Lower lobe of right lung (tissue), 2 donors: ENCODE measurements around the gene PCDH9. TPM values are rescaled to one million over a fixed set of nuclear protein-coding genes. Genes with fewer than 3 reads are reported as not detected.

Experiments
- ATAC-seq, 2 donors: fragments of 200-7000 bp; cut with Tn5 transposase; one replicate each; pipeline ENCODE4 v1.9.1; 2020 to 2022; ENCODE audit warnings: mild to moderate bottlenecking in 2 of 2, moderate library complexity in 2 of 2
- DNase-seq: peaks from one replicate; pipeline ENCODE4 v3.0.0-alpha.2; 2020
- H3K27ac ChIP-seq: fragments of 200-600 bp; one replicate; pipeline ENCODE4 v1.8.0; 2022
- H3K27me3 ChIP-seq: fragments of 200-600 bp; one replicate; pipeline ENCODE4 v1.8.0; 2022; ENCODE audit warnings: low read depth
- H3K36me3 ChIP-seq: fragments of 200-600 bp; one replicate; pipeline ENCODE4 v1.8.0; 2022; ENCODE audit warnings: mild to moderate bottlenecking
- H3K4me1 ChIP-seq: fragments of 200-600 bp; one replicate; pipeline ENCODE4 v1.8.0; 2022
- H3K4me3 ChIP-seq: fragments of 200-600 bp; one replicate; pipeline ENCODE4 v1.8.0; 2022; ENCODE audit warnings: mild to moderate bottlenecking
- H3K9me3 ChIP-seq: fragments of 200-600 bp; one replicate; pipeline ENCODE4 v1.8.0; 2022
- intact Hi-C: fragments of 100-400 bp; cut with DNase I; formaldehyde crosslinking; loops from one replicate; pipeline ENCODE4 v1.11.0; 2022
- total RNA-seq: library from RNA; stranded (reverse); fragmentation: NEBNext Ultra II Directional; extraction: Animal tissue kit (Norgen Biotek cat#: 25700); gene quantifications from one replicate; pipeline ENCODE4 v1.2.1, GENCODE V29; 2021
- TF ChIP-seq, protein P1 (sequence below): fragments of 200-600 bp; IDR thresholded peaks from one replicate; pipeline ENCODE4 v1.8.0; 2022; ENCODE audit warnings: antibody characterized with exemption, mild to moderate bottlenecking
- donor health status: DM: no; HTN: yes; CAD: no; lungs with severe emphysema.

PCDH9 gene
- total RNA-seq, 1 donor from 2014 or later: 8.9 TPM

GRCh38 chr13:66347486-66348117 lies 882.5 kb downstream of the PCDH9 start:
- Histone ChIP-seq H3K4me1 (no peaks in the 10 kb centered on the region), H3K27ac (no peak overlapping the region), H3K4me3 (no peak overlapping the region), H3K36me3 (no peaks in the 10 kb centered on the region), H3K9me3 (no peaks in the 10 kb centered on the region), H3K27me3 (no peaks in the 10 kb centered on the region)
- intact Hi-C loops: no loop called here
- TF ChIP-seq, protein P1, sequence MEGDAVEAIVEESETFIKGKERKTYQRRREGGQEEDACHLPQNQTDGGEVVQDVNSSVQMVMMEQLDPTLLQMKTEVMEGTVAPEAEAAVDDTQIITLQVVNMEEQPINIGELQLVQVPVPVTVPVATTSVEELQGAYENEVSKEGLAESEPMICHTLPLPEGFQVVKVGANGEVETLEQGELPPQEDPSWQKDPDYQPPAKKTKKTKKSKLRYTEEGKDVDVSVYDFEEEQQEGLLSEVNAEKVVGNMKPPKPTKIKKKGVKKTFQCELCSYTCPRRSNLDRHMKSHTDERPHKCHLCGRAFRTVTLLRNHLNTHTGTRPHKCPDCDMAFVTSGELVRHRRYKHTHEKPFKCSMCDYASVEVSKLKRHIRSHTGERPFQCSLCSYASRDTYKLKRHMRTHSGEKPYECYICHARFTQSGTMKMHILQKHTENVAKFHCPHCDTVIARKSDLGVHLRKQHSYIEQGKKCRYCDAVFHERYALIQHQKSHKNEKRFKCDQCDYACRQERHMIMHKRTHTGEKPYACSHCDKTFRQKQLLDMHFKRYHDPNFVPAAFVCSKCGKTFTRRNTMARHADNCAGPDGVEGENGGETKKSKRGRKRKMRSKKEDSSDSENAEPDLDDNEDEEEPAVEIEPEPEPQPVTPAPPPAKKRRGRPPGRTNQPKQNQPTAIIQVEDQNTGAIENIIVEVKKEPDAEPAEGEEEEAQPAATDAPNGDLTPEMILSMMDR: no peak
- no peak for ATAC-seq
- no peak for DNase-seq

DNA sequence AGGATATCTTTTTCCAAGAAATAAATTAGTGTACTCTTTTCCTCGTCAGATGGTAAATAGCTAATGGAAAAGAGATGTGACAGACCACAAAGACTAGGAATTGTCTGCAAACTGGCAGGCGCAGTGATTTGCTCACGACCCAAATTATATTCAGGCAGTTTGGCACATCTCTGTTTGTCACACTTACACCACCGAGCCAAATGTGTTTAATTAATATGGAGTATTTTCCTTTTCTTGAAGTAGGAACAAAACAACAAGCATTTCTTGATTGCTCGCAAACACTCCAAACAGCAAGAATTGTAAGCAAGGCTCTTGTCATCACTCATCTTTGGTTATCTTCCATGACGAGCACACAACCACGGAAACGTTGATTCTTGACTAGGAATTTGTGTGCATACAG lies 884.2 kb downstream of the PCDH9 start:
- H3K9me3 ChIP-seq: no peaks in the 10 kb centered on the region
- no peak for ATAC-seq
- H3K36me3 ChIP-seq: no peaks in the 10 kb centered on the region
- no peaks in the 10 kb centered on the region for H3K4me1 ChIP-seq
- intact Hi-C loops: no loop called here
- no peak for DNase-seq
- no peaks in the 10 kb centered on the region for H3K27me3 ChIP-seq
- H3K27ac ChIP-seq: no peak overlapping the region
- TF ChIP-seq, protein P1: no peak
- H3K4me3 ChIP-seq: no peak overlapping the region

DNA sequence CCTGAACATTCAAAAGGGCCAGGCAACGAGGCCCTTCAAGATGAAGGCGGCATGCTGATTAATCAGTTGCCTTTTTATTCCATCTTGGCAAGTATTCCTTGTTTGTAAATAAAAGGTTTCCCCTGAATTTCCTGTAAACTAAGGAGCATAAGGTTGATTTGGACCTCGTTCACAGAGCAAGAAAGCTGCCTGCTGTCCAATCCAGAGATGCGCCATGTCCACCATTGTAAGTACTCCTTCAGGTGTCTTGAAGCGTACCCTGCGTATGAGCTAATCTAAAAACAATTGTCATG lies 884.7 kb downstream of the PCDH9 start:
- intact Hi-C loops: no loop called here
- ATAC-seq (no peak), DNase-seq (no peak)
- no peak overlapping the region for H3K27ac ChIP-seq
- H3K27me3 ChIP-seq: no peaks in the 10 kb centered on the region
- no peaks in the 10 kb centered on the region for H3K36me3 ChIP-seq
- H3K4me1 ChIP-seq: no peaks in the 10 kb centered on the region
- no peaks in the 10 kb centered on the region for H3K9me3 ChIP-seq
- no peak overlapping the region for H3K4me3 ChIP-seq
- TF ChIP-seq, protein P1: no peak

DNA sequence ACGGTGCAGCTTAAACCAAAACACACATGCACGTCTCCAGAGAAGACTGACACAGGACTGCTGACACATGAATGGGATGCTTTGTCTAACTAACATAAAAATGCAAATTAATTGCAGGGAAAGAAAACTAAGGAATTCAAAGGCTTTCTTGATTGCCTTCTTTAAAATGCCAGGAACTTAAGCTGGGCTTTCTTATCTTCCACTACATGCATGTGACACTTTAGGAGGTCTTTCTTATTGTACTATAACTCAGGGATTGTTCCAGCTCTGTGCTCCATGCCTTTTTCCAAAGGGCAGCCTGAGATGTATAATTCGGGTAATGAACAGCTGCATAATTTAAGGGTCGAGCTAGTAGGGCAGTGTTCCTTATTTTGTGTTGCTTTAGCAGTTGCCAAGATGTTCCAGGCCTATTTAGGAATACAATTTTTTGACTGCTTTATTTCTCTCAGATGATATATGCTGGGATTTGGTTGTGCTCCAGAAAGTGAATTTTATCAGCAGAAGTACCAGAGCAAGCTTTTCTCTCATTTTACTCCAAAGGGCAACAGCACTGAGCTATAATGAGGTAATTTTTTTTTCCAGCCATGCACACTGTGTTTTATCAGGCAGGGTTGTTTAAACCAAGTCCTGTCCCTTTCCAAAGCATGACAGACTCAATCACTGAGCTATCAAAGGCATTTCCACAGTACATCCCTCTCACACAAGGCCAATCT lies 885.2 kb downstream of the PCDH9 start:
- TF ChIP-seq, protein P1: no peak
- H3K4me3 ChIP-seq: no peak overlapping the region
- no peaks in the 10 kb centered on the region for H3K36me3 ChIP-seq
- H3K9me3 ChIP-seq: no peaks in the 10 kb centered on the region
- no peaks in the 10 kb centered on the region for H3K4me1 ChIP-seq
- H3K27ac ChIP-seq: no peak overlapping the region
- intact Hi-C loops: no loop called here
- no peak for ATAC-seq
- no peak for DNase-seq
- H3K27me3 ChIP-seq: no peaks in the 10 kb centered on the region

- H3K27ac ChIP-seq: no peak overlapping the region
- TF ChIP-seq, protein P1: no peak
- no peaks in the 10 kb centered on the region for H3K36me3 ChIP-seq
- H3K27me3 ChIP-seq: no peaks in the 10 kb centered on the region
- no peak overlapping the region for H3K4me3 ChIP-seq
- no peaks in the 10 kb centered on the region for H3K4me1 ChIP-seq
- no peaks in the 10 kb centered on the region for H3K9me3 ChIP-seq
- ATAC-seq (no peak), DNase-seq (no peak)
- intact Hi-C loops: no loop called here
Measured at GRCh38 chr13:66343224-66343828, 886.8 kb downstream of the PCDH9 start.
